ENCODE data around the gene NTPCR.
"Not testable (repeated sequence)": the region's sequence is repeated elsewhere in the genome, so short reads cannot be mapped to it uniquely, and the experiment has no call there.

Gene NTPCR

GRCh38 chr1:232950197-232951176 lies at the start of gene NTPCR:
TSS of gene NTPCR (plus strand) at chr1:232950611. CDS start at chr1:232950711, 100 bp downstream.
- DNase-seq: peak in 55 of 56 donors; percentile 18 to 95 (median 86)

- no peak for DNase-seq
Observed at GRCh38 chr1:232900818-232901217, 49.6 kb upstream of the NTPCR start.

- no peak for DNase-seq
Observed at GRCh38 chr1:232901255-232901654, 49.2 kb upstream of the NTPCR start.

GRCh38 chr1:232902774-232903350 lies 47.5 kb upstream of the NTPCR start:
- DNase-seq: no peak

- no peak for DNase-seq
Observed at GRCh38 chr1:232904131-232904530, 46.3 kb upstream of the NTPCR start.

GRCh38 chr1:232904566-232904965 lies 45.8 kb upstream of the NTPCR start:
- no peak for DNase-seq

- DNase-seq: no peak
Observed at GRCh38 chr1:232905331-232906034, 44.9 kb upstream of the NTPCR start.

- DNase-seq: no peak
Observed at GRCh38 chr1:232906441-232906840, 44.0 kb upstream of the NTPCR start.

GRCh38 chr1:232908831-232909230 lies 41.6 kb upstream of the NTPCR start:
- DNase-seq: no peak

GRCh38 chr1:232909752-232910151 lies 40.7 kb upstream of the NTPCR start:
- no peak for DNase-seq

GRCh38 chr1:232911027-232911599 lies 39.3 kb upstream of the NTPCR start:
- no peak for DNase-seq

GRCh38 chr1:232912845-232913580 lies 37.4 kb upstream of the NTPCR start:
- DNase-seq: no peak

- DNase-seq: not testable (repeated sequence)
Observed at GRCh38 chr1:232914271-232914670, 36.1 kb upstream of the NTPCR start.

- no peak for DNase-seq
Observed at GRCh38 chr1:232915212-232915611, 35.2 kb upstream of the NTPCR start.

- no peak for DNase-seq
Observed at GRCh38 chr1:232917053-232917452, 33.4 kb upstream of the NTPCR start.

GRCh38 chr1:232921381-232921780 lies 29.0 kb upstream of the NTPCR start:
- no peak for DNase-seq

- DNase-seq: no peak
Observed at GRCh38 chr1:232922485-232922884, 27.9 kb upstream of the NTPCR start.

- no peak for DNase-seq
Observed at GRCh38 chr1:232923739-232924386, 26.5 kb upstream of the NTPCR start.

GRCh38 chr1:232924874-232925273 lies 25.5 kb upstream of the NTPCR start:
- DNase-seq: no peak

Measured in nucleus accumbens (tissue), 56 donors.